ENCODE measurements around the gene GNG13.

DNA sequence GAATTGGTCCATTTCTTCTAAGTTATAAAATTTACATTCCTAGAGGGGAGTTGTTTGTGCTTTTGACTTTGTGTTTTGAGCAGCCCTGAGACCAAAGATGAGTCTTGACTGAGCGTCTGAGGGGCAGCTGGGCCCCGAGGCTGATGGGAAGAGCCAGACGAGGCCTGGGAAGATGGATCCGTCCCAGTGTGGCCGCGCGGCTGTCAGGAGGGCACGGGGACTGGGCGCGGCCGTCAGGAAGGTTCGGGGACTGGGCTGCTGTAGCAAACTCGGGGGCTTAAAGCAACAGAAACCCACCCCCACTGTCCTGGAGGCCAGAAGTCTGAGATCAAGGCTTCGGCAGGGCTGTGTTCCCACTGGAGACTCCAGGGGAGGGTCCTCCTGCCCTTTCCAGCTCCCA is 38.2 kb upstream of the GNG13 start:
- TF ChIP-seq, protein P1, sequence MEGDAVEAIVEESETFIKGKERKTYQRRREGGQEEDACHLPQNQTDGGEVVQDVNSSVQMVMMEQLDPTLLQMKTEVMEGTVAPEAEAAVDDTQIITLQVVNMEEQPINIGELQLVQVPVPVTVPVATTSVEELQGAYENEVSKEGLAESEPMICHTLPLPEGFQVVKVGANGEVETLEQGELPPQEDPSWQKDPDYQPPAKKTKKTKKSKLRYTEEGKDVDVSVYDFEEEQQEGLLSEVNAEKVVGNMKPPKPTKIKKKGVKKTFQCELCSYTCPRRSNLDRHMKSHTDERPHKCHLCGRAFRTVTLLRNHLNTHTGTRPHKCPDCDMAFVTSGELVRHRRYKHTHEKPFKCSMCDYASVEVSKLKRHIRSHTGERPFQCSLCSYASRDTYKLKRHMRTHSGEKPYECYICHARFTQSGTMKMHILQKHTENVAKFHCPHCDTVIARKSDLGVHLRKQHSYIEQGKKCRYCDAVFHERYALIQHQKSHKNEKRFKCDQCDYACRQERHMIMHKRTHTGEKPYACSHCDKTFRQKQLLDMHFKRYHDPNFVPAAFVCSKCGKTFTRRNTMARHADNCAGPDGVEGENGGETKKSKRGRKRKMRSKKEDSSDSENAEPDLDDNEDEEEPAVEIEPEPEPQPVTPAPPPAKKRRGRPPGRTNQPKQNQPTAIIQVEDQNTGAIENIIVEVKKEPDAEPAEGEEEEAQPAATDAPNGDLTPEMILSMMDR (IDR thresholded peaks at IDR 0.05), result no peak
- TF ChIP-seq, protein P2, sequence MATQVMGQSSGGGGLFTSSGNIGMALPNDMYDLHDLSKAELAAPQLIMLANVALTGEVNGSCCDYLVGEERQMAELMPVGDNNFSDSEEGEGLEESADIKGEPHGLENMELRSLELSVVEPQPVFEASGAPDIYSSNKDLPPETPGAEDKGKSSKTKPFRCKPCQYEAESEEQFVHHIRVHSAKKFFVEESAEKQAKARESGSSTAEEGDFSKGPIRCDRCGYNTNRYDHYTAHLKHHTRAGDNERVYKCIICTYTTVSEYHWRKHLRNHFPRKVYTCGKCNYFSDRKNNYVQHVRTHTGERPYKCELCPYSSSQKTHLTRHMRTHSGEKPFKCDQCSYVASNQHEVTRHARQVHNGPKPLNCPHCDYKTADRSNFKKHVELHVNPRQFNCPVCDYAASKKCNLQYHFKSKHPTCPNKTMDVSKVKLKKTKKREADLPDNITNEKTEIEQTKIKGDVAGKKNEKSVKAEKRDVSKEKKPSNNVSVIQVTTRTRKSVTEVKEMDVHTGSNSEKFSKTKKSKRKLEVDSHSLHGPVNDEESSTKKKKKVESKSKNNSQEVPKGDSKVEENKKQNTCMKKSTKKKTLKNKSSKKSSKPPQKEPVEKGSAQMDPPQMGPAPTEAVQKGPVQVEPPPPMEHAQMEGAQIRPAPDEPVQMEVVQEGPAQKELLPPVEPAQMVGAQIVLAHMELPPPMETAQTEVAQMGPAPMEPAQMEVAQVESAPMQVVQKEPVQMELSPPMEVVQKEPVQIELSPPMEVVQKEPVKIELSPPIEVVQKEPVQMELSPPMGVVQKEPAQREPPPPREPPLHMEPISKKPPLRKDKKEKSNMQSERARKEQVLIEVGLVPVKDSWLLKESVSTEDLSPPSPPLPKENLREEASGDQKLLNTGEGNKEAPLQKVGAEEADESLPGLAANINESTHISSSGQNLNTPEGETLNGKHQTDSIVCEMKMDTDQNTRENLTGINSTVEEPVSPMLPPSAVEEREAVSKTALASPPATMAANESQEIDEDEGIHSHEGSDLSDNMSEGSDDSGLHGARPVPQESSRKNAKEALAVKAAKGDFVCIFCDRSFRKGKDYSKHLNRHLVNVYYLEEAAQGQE (IDR thresholded peaks at IDR 0.05; ENCODE audit: insufficient read depth in 1 of 2, low read depth in 2 of 2, low read length in 1 of 2), result no peak
- TF ChIP-seq TCF7L2 (IDR thresholded peaks at IDR 0.05; ENCODE audit: low read depth, low read length) (no peak), SIN3A (IDR thresholded peaks at IDR 0.05; ENCODE audit: borderline replicate concordance, insufficient read depth, low read depth, low read length) (no peak), POLR2AphosphoS5 (IDR thresholded peaks at IDR 0.05; ENCODE audit: low read depth, low read length) (no peak)

All from Panc1 (cell line).